ENCODE results near the gene TGFB1. TPM values are rescaled to one million over a fixed set of nuclear protein-coding genes. Genes with fewer than 3 reads are reported as not detected.

TGFB1 gene
- polyA plus RNA-seq, 1 of the 3 experiments (the other 2 are of a cell fraction) = 25.5 TPM

GRCh38 chr19:41298348-41298964, 55.3 kb downstream of the TGFB1 start:
- POLR2A ChIA-PET = no interaction called here
- H3K4me2 ChIP-seq = no peak overlapping the region; the same call in 1 of the 2 replicates
- 91% methylated on average over 4 of the region's 4 CpGs for WGBS (ENCODE audit: low lambda C conversion rate)
- peak overlapping the region; percentile 41; the same call in 1 of the 2 replicates for H3K9ac ChIP-seq
- TF ChIP-seq TCF12 (IDR thresholded peaks at IDR 0.05) (no peak), POLR2AphosphoS5 (IDR thresholded peaks at IDR 0.05; ENCODE audit: low read depth, low read length) (no peak), GABPA (IDR thresholded peaks at IDR 0.05; ENCODE audit: low read depth) (no peak), EZH2phosphoT487 (IDR thresholded peaks at IDR 0.05; ENCODE audit: borderline replicate concordance, low read depth) (no peak), RCOR1 (IDR thresholded peaks at IDR 0.05; ENCODE audit: low read length) (no peak), EP300 (IDR thresholded peaks at IDR 0.05; ENCODE audit: borderline replicate concordance in 1 of 2, low read depth in 1 of 2, low read length in 1 of 2) (no peak), TAF1 (IDR thresholded peaks at IDR 0.05; ENCODE audit: borderline replicate concordance, low read depth, low read length) (no peak), SIN3A (IDR thresholded peaks at IDR 0.05; ENCODE audit: borderline replicate concordance, low read depth, low read length) (no peak), CHD2 (IDR thresholded peaks at IDR 0.05; ENCODE audit: low read length, partially characterized antibody) (no peak), MAX (IDR thresholded peaks at IDR 0.05; ENCODE audit: low read depth) (no peak), FOSL2 (IDR thresholded peaks at IDR 0.05; ENCODE audit: borderline replicate concordance, low read depth) (no peak), CTCF (IDR thresholded peaks at IDR 0.05) (no peak), FOXM1 (IDR thresholded peaks at IDR 0.05; ENCODE audit: low read depth) (no peak), RFX5 (IDR thresholded peaks at IDR 0.05; ENCODE audit: low read length) (no peak)
- H3K4me3 ChIP-seq (ENCODE audit: low read depth in 2 of 2, low read length in 1 of 2) = no peak overlapping the region
- peak overlapping the region in 1 of 2 experiments; percentile 80; a peak in 2 of 4 replicates for H3K27ac ChIP-seq (ENCODE audit: low read depth in 2 of 2, low read length in 1 of 2)
- H3K36me3 ChIP-seq (replicated peaks in 1 of 2; ENCODE audit: control insufficient read depth in 1 of 2, insufficient read depth in 2 of 2, low read length in 1 of 2) = peaks cover 68 to 95% of the 10 kb centered on the region in 2 experiments
- peaks cover 11% of the 10 kb centered on the region; the same call in 1 of the 2 replicates for H3K79me2 ChIP-seq (ENCODE audit: insufficient read depth)
- no peaks in the 10 kb centered on the region for H3K9me2 ChIP-seq
- no peak for DNase-seq
- no peaks in the 10 kb centered on the region for H3K9me3 ChIP-seq
- CTCF ChIA-PET = interaction anchor here (1.0 to 12.4 kb wide), 3 partner anchors 8 to 34 kb away, joined by 3 to 105 read pairs (median 3); partner anchors contain the start of genes CCDC97 and HNRNPUL1
- H2AFZ ChIP-seq (ENCODE audit: low read depth) = no peak overlapping the region
- no peaks in the 10 kb centered on the region for H3K27me3 ChIP-seq (ENCODE audit: insufficient read depth)
- H3K4me1 ChIP-seq (ENCODE audit: control insufficient read depth in 1 of 2, insufficient read depth in 2 of 2, low read depth in 1 of 2, low read length in 1 of 2) = no peaks in the 10 kb centered on the region
- H3F3A ChIP-seq (replicated peaks; ENCODE audit: insufficient read depth) = peaks cover 17% of the 10 kb centered on the region
- peaks cover 9% of the 10 kb centered on the region; the same call in 1 of the 2 replicates for H4K20me1 ChIP-seq (ENCODE audit: insufficient read depth)

Measured in SK-N-SH (cell line).